H9 (cell line): ENCODE results near the gene NKPD1. TPM values are rescaled to one million over a fixed set of nuclear protein-coding genes. Genes with fewer than 3 reads are reported as not detected.

Experiments used
- DNase-seq: peaks from one replicate; pipeline ENCODE4 v3.0.0-alpha.2; 2017
- H2AFZ ChIP-seq: one replicate; pipeline ENCODE4 v1.6.1; 2013; ENCODE audit warnings: mild to moderate bottlenecking, low read length, control low read depth, moderate library complexity
- H2AK5ac ChIP-seq: 2 replicates; pipeline ENCODE4 v1.6.1; 2013; ENCODE audit warnings: low read length, control low read depth, mixed read lengths; ENCODE audit not compliant: insufficient read length
- H2BK120ac ChIP-seq: one replicate; pipeline ENCODE4 v1.6.1; 2013; ENCODE audit warnings: low read depth, mild to moderate bottlenecking, low read length, control low read depth, inconsistent platforms; ENCODE audit not compliant: poor library complexity, severe bottlenecking
- H2BK12ac ChIP-seq: 2 replicates; pipeline ENCODE4 v1.6.1; 2013; ENCODE audit warnings: low read length, control low read depth, mixed read lengths, low read depth; ENCODE audit not compliant: insufficient read length
- H2BK15ac ChIP-seq: 2 replicates; pipeline ENCODE4 v1.6.1; 2013; ENCODE audit warnings: low read depth, low read length, control low read depth
- H2BK20ac ChIP-seq: one replicate; pipeline ENCODE4 v1.6.1; 2013; ENCODE audit warnings: low read depth, mild to moderate bottlenecking, low read length, control low read depth, inconsistent platforms; ENCODE audit not compliant: poor library complexity, severe bottlenecking
- H2BK5ac ChIP-seq: 2 replicates; pipeline ENCODE4 v1.6.1; 2013; ENCODE audit warnings: low read length, control low read depth, mixed read lengths; ENCODE audit not compliant: insufficient read length
- H3K14ac ChIP-seq: 2 replicates; pipeline ENCODE4 v1.6.1; 2013; ENCODE audit warnings: low read length, control low read depth; ENCODE audit not compliant: insufficient read depth
- H3K18ac ChIP-seq: 2 replicates; pipeline ENCODE4 v1.6.1; 2013; ENCODE audit warnings: low read depth, mild to moderate bottlenecking, mixed read lengths, low read length, control low read depth; ENCODE audit not compliant: insufficient read length
- H3K23ac ChIP-seq: 2 replicates; pipeline ENCODE4 v1.6.1; 2013; ENCODE audit warnings: low read length, control low read depth, mixed read lengths, low read depth; ENCODE audit not compliant: insufficient read length
- H3K23me2 ChIP-seq: 2 replicates; pipeline ENCODE4 v1.6.1; 2013; ENCODE audit warnings: low read depth, mild to moderate bottlenecking, mixed read lengths, low read length, control low read depth; ENCODE audit not compliant: insufficient read length, poor library complexity, severe bottlenecking
- H3K27ac ChIP-seq: 2 replicates; pipeline ENCODE4 v1.5.1; 2013; ENCODE audit warnings: low read length, control low read depth, mixed read lengths, low read depth; ENCODE audit not compliant: insufficient read length
- H3K27me3 ChIP-seq: 2 replicates; pipeline ENCODE4 v1.6.1; 2013; ENCODE audit warnings: low read length, control low read depth, inconsistent platforms; ENCODE audit not compliant: insufficient read depth
- H3K4ac ChIP-seq: 2 replicates; pipeline ENCODE4 v1.6.1; 2013; ENCODE audit warnings: low read depth, mild to moderate bottlenecking, control low read depth, inconsistent platforms, low read length, moderate library complexity
- H3K4me1 ChIP-seq: 2 replicates; pipeline ENCODE4 v1.6.1; 2013; ENCODE audit warnings: low read length, control low read depth, inconsistent platforms; ENCODE audit not compliant: insufficient read depth
- H3K4me2 ChIP-seq: 2 replicates; pipeline ENCODE4 v1.6.1; 2013; ENCODE audit warnings: low read length, control low read depth, mixed read lengths; ENCODE audit not compliant: insufficient read length, insufficient read depth
- H3K56ac ChIP-seq: 2 replicates; pipeline ENCODE4 v1.6.1; 2013; ENCODE audit warnings: low read depth, mild to moderate bottlenecking, mixed read lengths, low read length, control low read depth; ENCODE audit not compliant: insufficient read length
- H3K79me1 ChIP-seq: 2 replicates; pipeline ENCODE4 v1.6.1; 2013; ENCODE audit warnings: low read depth, mild to moderate bottlenecking, moderate library complexity, low read length, control low read depth, inconsistent platforms; ENCODE audit not compliant: insufficient read depth, poor library complexity, severe bottlenecking
- H3K79me2 ChIP-seq: 2 replicates; pipeline ENCODE4 v1.6.1; 2013; ENCODE audit warnings: low read length, control low read depth, inconsistent platforms; ENCODE audit not compliant: insufficient read depth
- H3K9ac ChIP-seq: 2 replicates; pipeline ENCODE4 v1.6.1; 2013; ENCODE audit warnings: low read length, control low read depth, mixed read lengths; ENCODE audit not compliant: insufficient read length; ENCODE audit errors: extremely low read depth
- H3K9me3 ChIP-seq: one replicate; pipeline ENCODE4 v1.6.1; 2013; ENCODE audit warnings: low read depth, low read length, inconsistent platforms; ENCODE audit not compliant: control insufficient read depth
- H3T11ph ChIP-seq: one replicate; pipeline ENCODE4 v1.6.1; 2013; ENCODE audit warnings: mild to moderate bottlenecking, low read length, control low read depth, inconsistent platforms
- H4K20me1 ChIP-seq: one replicate; pipeline ENCODE4 v1.6.1; 2013; ENCODE audit not compliant: control insufficient read depth, insufficient read length, insufficient read depth
- H4K5ac ChIP-seq: 2 replicates; pipeline ENCODE4 v1.6.1; 2013; ENCODE audit warnings: low read depth, mild to moderate bottlenecking, mixed read lengths, low read length, control low read depth; ENCODE audit not compliant: insufficient read length
- H4K8ac ChIP-seq: replicated peaks from 2 replicates; pipeline ENCODE4 v1.6.1; 2013; ENCODE audit warnings: low read length, control low read depth, mixed read lengths, low read depth; ENCODE audit not compliant: insufficient read length
- H4K91ac ChIP-seq: 2 replicates; pipeline ENCODE4 v1.6.1; 2013; ENCODE audit warnings: low read depth, mild to moderate bottlenecking, moderate library complexity, mixed read lengths, low read length, control low read depth; ENCODE audit not compliant: insufficient read length
- H3K27ac Mint-ChIP-seq, 3 experiments: 2 replicates in 2 of 3; 3 replicates in 1 of 3; pipeline ENCODE4 v1.8.0; 2020 to 2021; ENCODE audit warnings: mixed read lengths in 3 of 3, mild to moderate bottlenecking in 1 of 3, moderate library complexity in 1 of 3
- H3K27me3 Mint-ChIP-seq: 2 replicates; pipeline ENCODE4 v1.8.0; 2021; ENCODE audit warnings: low read depth, mild to moderate bottlenecking, moderate library complexity, mixed read lengths
- H3K36me3 Mint-ChIP-seq, 3 experiments: 2 replicates in 2 of 3; 3 replicates in 1 of 3; pipeline ENCODE4 v1.8.0; 2020 to 2021; ENCODE audit warnings: low read depth in 3 of 3, mixed read lengths in 3 of 3; ENCODE audit not compliant: insufficient read depth in 1 of 3
- H3K4me1 Mint-ChIP-seq, 2 experiments: 2 replicates each; pipeline ENCODE4 v1.8.0; 2020; ENCODE audit warnings: mixed read lengths in 2 of 2
- H3K4me3 Mint-ChIP-seq, 2 experiments: 2 replicates in 1 of 2; 3 replicates in 1 of 2; pipeline ENCODE4 v1.8.0; 2020 to 2021; ENCODE audit warnings: mild to moderate bottlenecking in 2 of 2, mixed read lengths in 2 of 2, moderate library complexity in 1 of 2
- H3K9me3 Mint-ChIP-seq, 2 experiments: 2 replicates in 1 of 2; 3 replicates in 1 of 2; pipeline ENCODE4 v1.8.0; 2020; ENCODE audit warnings: mild to moderate bottlenecking in 2 of 2, mixed read lengths in 2 of 2, moderate library complexity in 1 of 2
- WGBS: extraction: QIAGEN DNeasy Blood & Tissue Kit; methylation state at CpG from one replicate; pipeline ENCODE4 v1.1.7; 2013; ENCODE audit warnings: missing lambda C conversion rate, low lambda C conversion rate, mixed read lengths; ENCODE audit not compliant: insufficient read length; ENCODE audit errors: extremely low coverage; 5-methylcytosine and 5-hydroxymethylcytosine counted together
- total RNA-seq: library from RNA; stranded (reverse); gene quantifications from 2 replicates; pipeline ENCODE4 v1.2.1, GENCODE V29; 2021
- TF ChIP-seq, protein P1 (sequence below): fragments of 200-600 bp; sonication (generic); conservative IDR thresholded peaks from 3 replicates; pipeline ENCODE4 v1.8.0; 2021; ENCODE audit warnings: antibody characterized with exemption, mild to moderate bottlenecking

Gene NKPD1
- total RNA-seq, 1 experiment from 2014 or later, result 0.17 TPM

DNA sequence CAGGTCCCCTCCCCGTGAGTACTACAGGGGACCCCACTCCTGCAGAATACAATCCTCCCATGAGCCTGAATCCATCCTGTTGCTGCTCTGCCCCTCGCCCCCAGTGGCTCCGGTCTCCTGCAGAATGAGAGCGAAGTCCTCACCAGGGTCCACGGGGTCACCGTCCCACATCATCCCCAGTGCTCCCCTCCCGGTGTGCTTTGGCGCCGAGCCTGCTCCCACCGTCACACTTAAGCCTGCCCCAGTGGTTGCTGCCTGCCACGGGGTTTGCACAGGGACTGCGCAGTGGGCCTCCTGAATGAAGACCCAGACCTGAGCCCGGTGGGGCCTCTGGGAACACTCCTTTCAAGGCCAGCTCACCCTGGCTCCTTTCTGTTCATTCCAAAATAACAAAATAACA lies 30.5 kb downstream of the NKPD1 start:
- H3K23me2 ChIP-seq, result peaks cover 4% of the 10 kb centered on the region
- peaks cover 3% of the 10 kb centered on the region for H3K79me1 ChIP-seq
- Mint-ChIP-seq H3K4me3 (no peak overlapping the region), H3K4me1 (peaks cover 25 to 30% of the 10 kb centered on the region in 2 experiments), H3K27me3 (no peaks in the 10 kb centered on the region), H3K9me3 (no peaks in the 10 kb centered on the region), H3K36me3 (no peaks in the 10 kb centered on the region; a peak in 2 of 7 replicates), H3K27ac (0 out of 7 replicates have a peak overlapping the region, but pooled peaks of 1 of the 3 experiments have one; percentile 57)
- H3K9ac ChIP-seq, result no peak overlapping the region
- H2BK20ac ChIP-seq, result no peak overlapping the region
- H2BK12ac ChIP-seq, result no peak overlapping the region
- DNase-seq, result no peak
- no peaks in the 10 kb centered on the region; the same call in 1 of the 2 replicates for H3K4me1 ChIP-seq
- no peak overlapping the region for H2BK120ac ChIP-seq
- TF ChIP-seq, protein P1, sequence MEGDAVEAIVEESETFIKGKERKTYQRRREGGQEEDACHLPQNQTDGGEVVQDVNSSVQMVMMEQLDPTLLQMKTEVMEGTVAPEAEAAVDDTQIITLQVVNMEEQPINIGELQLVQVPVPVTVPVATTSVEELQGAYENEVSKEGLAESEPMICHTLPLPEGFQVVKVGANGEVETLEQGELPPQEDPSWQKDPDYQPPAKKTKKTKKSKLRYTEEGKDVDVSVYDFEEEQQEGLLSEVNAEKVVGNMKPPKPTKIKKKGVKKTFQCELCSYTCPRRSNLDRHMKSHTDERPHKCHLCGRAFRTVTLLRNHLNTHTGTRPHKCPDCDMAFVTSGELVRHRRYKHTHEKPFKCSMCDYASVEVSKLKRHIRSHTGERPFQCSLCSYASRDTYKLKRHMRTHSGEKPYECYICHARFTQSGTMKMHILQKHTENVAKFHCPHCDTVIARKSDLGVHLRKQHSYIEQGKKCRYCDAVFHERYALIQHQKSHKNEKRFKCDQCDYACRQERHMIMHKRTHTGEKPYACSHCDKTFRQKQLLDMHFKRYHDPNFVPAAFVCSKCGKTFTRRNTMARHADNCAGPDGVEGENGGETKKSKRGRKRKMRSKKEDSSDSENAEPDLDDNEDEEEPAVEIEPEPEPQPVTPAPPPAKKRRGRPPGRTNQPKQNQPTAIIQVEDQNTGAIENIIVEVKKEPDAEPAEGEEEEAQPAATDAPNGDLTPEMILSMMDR, result no peak
- no peak overlapping the region for H3K56ac ChIP-seq
- no peaks in the 10 kb centered on the region for H3K9me3 ChIP-seq
- H3K27ac ChIP-seq, result no peak overlapping the region
- no peak overlapping the region for H2BK5ac ChIP-seq
- no peak overlapping the region for H4K91ac ChIP-seq
- H4K8ac ChIP-seq, result no peak overlapping the region
- H3K4me2 ChIP-seq, result no peak overlapping the region
- no peak overlapping the region for H3K4ac ChIP-seq
- H3K23ac ChIP-seq, result no peak overlapping the region
- H3K79me2 ChIP-seq, result no peaks in the 10 kb centered on the region; the same call in 1 of the 2 replicates
- no peak overlapping the region for H3K18ac ChIP-seq
- no peak overlapping the region for H4K5ac ChIP-seq
- no peak overlapping the region for H2BK15ac ChIP-seq
- no peaks in the 10 kb centered on the region for H4K20me1 ChIP-seq
- WGBS, result no CpG with 5 or more reads among the region's 13 CpGs
- H3T11ph ChIP-seq, result no peak overlapping the region
- no peak overlapping the region for H2AK5ac ChIP-seq
- H3K14ac ChIP-seq, result no peak overlapping the region
- H3K27me3 ChIP-seq, result no peaks in the 10 kb centered on the region
- no peak overlapping the region for H2AFZ ChIP-seq
